Sigmoid colon (tissue), 4 donors: ENCODE data around the gene EDNRA.

Experiments used
- POLR2AphosphoS5 ChIP-seq, 4 donors: sonication (generic); formaldehyde crosslinking; IDR thresholded peaks; one replicate each; pipeline ENCODE4 v1.6.1; 2017; ENCODE audit warnings: antibody characterized with exemption in 4 of 4
- TF ChIP-seq, protein P1 (sequence below), 4 experiments: fragments of 450-650 bp in 3 of 4; fragments of 200-600 bp in 1 of 4; IDR thresholded peaks; one replicate each; pipeline ENCODE4 v1.5.1; 2016 to 2019; ENCODE audit warnings: antibody characterized with exemption in 4 of 4, mild to moderate bottlenecking in 3 of 4, moderate library complexity in 2 of 4

DNA sequence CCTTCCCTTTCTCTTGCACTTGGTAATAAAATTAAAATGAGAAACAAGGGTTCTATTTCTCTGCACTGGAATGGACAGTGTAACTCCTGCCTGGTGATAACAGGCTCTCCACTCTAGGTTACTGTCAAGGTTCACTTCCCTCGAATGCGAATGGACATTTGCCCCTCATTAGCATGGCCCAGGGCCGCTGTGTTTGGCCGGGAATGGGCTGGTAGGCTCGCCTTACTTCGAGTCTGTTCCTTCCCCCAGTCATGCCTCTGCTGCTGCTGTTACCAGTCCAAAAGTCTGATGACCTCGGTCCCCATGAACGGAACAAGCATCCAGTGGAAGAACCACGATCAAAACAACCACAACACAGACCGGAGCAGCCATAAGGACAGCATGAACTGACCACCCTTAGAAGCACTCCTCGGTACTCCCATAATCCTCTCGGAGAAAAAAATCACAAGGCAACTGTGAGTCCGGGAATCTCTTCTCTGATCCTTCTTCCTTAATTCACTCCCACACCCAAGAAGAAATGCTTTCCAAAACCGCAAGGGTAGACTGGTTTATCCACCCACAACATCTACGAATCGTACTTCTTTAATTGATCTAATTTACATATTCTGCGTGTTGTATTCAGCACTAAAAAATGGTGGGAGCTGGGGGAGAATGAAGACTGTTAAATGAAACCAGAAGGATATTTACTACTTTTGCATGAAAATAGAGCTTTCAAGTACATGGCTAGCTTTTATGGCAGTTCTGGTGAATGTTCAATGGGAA, 61.5 kb downstream of the EDNRA start:
- TF ChIP-seq, protein P1, sequence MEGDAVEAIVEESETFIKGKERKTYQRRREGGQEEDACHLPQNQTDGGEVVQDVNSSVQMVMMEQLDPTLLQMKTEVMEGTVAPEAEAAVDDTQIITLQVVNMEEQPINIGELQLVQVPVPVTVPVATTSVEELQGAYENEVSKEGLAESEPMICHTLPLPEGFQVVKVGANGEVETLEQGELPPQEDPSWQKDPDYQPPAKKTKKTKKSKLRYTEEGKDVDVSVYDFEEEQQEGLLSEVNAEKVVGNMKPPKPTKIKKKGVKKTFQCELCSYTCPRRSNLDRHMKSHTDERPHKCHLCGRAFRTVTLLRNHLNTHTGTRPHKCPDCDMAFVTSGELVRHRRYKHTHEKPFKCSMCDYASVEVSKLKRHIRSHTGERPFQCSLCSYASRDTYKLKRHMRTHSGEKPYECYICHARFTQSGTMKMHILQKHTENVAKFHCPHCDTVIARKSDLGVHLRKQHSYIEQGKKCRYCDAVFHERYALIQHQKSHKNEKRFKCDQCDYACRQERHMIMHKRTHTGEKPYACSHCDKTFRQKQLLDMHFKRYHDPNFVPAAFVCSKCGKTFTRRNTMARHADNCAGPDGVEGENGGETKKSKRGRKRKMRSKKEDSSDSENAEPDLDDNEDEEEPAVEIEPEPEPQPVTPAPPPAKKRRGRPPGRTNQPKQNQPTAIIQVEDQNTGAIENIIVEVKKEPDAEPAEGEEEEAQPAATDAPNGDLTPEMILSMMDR (IDR thresholded peaks at IDR 0.05) = no peak
- TF ChIP-seq POLR2AphosphoS5 (IDR thresholded peaks at IDR 0.05) = no peak
